GM12878 (cell line): ENCODE results near the gene ATCAY. TPM values are rescaled to one million over a fixed set of nuclear protein-coding genes. Genes with fewer than 3 reads are reported as not detected.

Experiments used
- CREM ChIP-seq: IDR thresholded peaks from 2 replicates; pipeline ENCODE4 v1.6.1; 2014; ENCODE audit warnings: antibody characterized with exemption, low read depth
- E2F8 ChIP-seq: fragments of 450-650 bp; IDR thresholded peaks from 2 replicates; pipeline ENCODE4 v1.6.1; 2018; ENCODE audit warnings: mild to moderate bottlenecking, low read depth, moderate library complexity; ENCODE audit not compliant: partially characterized antibody
- HDAC6 ChIP-seq: fragments of 200-600 bp; sonication (generic); IDR thresholded peaks from one replicate; pipeline ENCODE4 v1.8.0; 2017; ENCODE audit warnings: antibody characterized with exemption; ENCODE audit not compliant: unreplicated experiment
- NFXL1 ChIP-seq: fragments of 450-650 bp; IDR thresholded peaks from 2 replicates; pipeline ENCODE4 v1.6.1; 2017; ENCODE audit warnings: antibody characterized with exemption, mild to moderate bottlenecking, borderline replicate concordance
- PAX5 ChIP-seq: IDR thresholded peaks from 2 replicates; pipeline ENCODE4 v1.6.1; 2011; ENCODE audit warnings: low read depth, low read length, borderline replicate concordance
- POLR2A ChIP-seq: IDR thresholded peaks from 2 replicates; pipeline ENCODE4 v1.6.1; 2011; ENCODE audit warnings: low read depth, mild to moderate bottlenecking, low read length
- RELA ChIP-seq: fragments of 450-650 bp; IDR thresholded peaks from 2 replicates; pipeline ENCODE4 v1.8.0; 2014; ENCODE audit warnings: borderline replicate concordance; ENCODE audit not compliant: partially characterized antibody
- SMAD1 ChIP-seq: fragments of 450-650 bp; IDR thresholded peaks from 2 replicates; pipeline ENCODE4 v1.6.1; 2018; ENCODE audit warnings: mild to moderate bottlenecking, low read depth; ENCODE audit not compliant: partially characterized antibody
- TCF7 ChIP-seq: IDR thresholded peaks from 2 replicates; pipeline ENCODE4 v1.6.1; 2014; ENCODE audit warnings: antibody characterized with exemption, borderline replicate concordance
- ZNF622 ChIP-seq: fragments of 450-650 bp; IDR thresholded peaks from 2 replicates; pipeline ENCODE4 v1.6.1; 2017; ENCODE audit warnings: mild to moderate bottlenecking, inconsistent platforms
- polyA plus RNA-seq, 11 experiments: library from polyadenylated mRNA; depleted of rRNA in 4 of 11; unstranded in 6 of 11; stranded (reverse) in 5 of 11; fragments of >200 nt; fragmentation: Nextera tagmentation in 4 of 11; fragmentation: Illumina TruSeq in 1 of 11; extraction: Ambion mirVana in 4 of 11; extraction: Trizol in 1 of 11; gene quantifications; 1 replicate in 1 of 11; 2 replicates in 10 of 11; pipeline versions ENCODE4 v1.2.1 to v1.2.3, GENCODE V29; 2011 to 2016; ENCODE audit warnings: inconsistent platforms in 2 of 11, missing spikeins in 2 of 11, low read depth in 1 of 11
- total RNA-seq, 4 experiments: library from RNA; depleted of rRNA in 3 of 4; stranded (reverse); fragments of >200 nt in 3 of 4; fragmentation: Illumina TruSeq in 1 of 4; extraction: Trizol in 1 of 4; gene quantifications; 2 replicates each; pipeline versions ENCODE4 v1.2.1 to v1.2.3, GENCODE V29; 2013 to 2021
- TF ChIP-seq, protein P1 (sequence below): IDR thresholded peaks from 2 replicates; pipeline ENCODE4 v1.6.1; 2012; ENCODE audit warnings: improper control_type of control experiment, low read depth, low read length; ENCODE audit not compliant: insufficient replicate concordance

ATCAY gene
- total and polyA plus RNA-seq, 10 of the 15 experiments (the other 5 are each of a cell fraction or from before 2014, with no cell fraction given), result under 0.01 to 0.04 (median 0.02) TPM; not detected in 4

GRCh38 chr19:3857449-3858003, 23.0 kb upstream of the ATCAY start (continued):
- TF ChIP-seq PAX5, result no peak
- TF ChIP-seq, protein P1, sequence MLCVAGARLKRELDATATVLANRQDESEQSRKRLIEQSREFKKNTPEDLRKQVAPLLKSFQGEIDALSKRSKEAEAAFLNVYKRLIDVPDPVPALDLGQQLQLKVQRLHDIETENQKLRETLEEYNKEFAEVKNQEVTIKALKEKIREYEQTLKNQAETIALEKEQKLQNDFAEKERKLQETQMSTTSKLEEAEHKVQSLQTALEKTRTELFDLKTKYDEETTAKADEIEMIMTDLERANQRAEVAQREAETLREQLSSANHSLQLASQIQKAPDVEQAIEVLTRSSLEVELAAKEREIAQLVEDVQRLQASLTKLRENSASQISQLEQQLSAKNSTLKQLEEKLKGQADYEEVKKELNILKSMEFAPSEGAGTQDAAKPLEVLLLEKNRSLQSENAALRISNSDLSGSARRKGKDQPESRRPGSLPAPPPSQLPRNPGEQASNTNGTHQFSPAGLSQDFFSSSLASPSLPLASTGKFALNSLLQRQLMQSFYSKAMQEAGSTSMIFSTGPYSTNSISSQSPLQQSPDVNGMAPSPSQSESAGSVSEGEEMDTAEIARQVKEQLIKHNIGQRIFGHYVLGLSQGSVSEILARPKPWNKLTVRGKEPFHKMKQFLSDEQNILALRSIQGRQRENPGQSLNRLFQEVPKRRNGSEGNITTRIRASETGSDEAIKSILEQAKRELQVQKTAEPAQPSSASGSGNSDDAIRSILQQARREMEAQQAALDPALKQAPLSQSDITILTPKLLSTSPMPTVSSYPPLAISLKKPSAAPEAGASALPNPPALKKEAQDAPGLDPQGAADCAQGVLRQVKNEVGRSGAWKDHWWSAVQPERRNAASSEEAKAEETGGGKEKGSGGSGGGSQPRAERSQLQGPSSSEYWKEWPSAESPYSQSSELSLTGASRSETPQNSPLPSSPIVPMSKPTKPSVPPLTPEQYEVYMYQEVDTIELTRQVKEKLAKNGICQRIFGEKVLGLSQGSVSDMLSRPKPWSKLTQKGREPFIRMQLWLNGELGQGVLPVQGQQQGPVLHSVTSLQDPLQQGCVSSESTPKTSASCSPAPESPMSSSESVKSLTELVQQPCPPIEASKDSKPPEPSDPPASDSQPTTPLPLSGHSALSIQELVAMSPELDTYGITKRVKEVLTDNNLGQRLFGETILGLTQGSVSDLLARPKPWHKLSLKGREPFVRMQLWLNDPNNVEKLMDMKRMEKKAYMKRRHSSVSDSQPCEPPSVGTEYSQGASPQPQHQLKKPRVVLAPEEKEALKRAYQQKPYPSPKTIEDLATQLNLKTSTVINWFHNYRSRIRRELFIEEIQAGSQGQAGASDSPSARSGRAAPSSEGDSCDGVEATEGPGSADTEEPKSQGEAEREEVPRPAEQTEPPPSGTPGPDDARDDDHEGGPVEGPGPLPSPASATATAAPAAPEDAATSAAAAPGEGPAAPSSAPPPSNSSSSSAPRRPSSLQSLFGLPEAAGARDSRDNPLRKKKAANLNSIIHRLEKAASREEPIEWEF, result no peak
- no peak for TF ChIP-seq HDAC6
- no peak for TF ChIP-seq NFXL1
- TF ChIP-seq POLR2A, result no peak
- TF ChIP-seq E2F8, result no peak
- no peak for TF ChIP-seq TCF7
- TF ChIP-seq RELA, result no peak
- TF ChIP-seq ZNF622, result no peak
- no peak for TF ChIP-seq SMAD1
- peak; percentile 92 for TF ChIP-seq CREM
